Mucosa of stomach (tissue), 1 donor: ENCODE measurements around the gene MACROD2.

Experiments used
- H3K27me3 ChIP-seq: one replicate; pipeline ENCODE4 v1.7.0; 2013; ENCODE audit warnings: mild to moderate bottlenecking, low read length; ENCODE audit not compliant: control insufficient read depth, insufficient read depth
- H3K36me3 ChIP-seq: one replicate; pipeline ENCODE4 v1.7.0; 2013; ENCODE audit warnings: low read length; ENCODE audit not compliant: control insufficient read depth, insufficient read depth
- H3K4me1 ChIP-seq: one replicate; pipeline ENCODE4 v1.7.0; 2013; ENCODE audit warnings: mild to moderate bottlenecking, low read length; ENCODE audit not compliant: control insufficient read depth, insufficient read depth
- H3K4me3 ChIP-seq: one replicate; pipeline ENCODE4 v1.7.0; 2013; ENCODE audit warnings: low read length
- H3K9ac ChIP-seq: one replicate; pipeline ENCODE4 v1.7.0; 2013; ENCODE audit warnings: mild to moderate bottlenecking, low read length, moderate library complexity
- H3K9me3 ChIP-seq: one replicate; pipeline ENCODE4 v1.7.0; 2013; ENCODE audit warnings: mild to moderate bottlenecking, low read length, moderate library complexity; ENCODE audit not compliant: control insufficient read depth
- donor health status: Pancreatic carcinoma.

The MACROD2 gene

DNA sequence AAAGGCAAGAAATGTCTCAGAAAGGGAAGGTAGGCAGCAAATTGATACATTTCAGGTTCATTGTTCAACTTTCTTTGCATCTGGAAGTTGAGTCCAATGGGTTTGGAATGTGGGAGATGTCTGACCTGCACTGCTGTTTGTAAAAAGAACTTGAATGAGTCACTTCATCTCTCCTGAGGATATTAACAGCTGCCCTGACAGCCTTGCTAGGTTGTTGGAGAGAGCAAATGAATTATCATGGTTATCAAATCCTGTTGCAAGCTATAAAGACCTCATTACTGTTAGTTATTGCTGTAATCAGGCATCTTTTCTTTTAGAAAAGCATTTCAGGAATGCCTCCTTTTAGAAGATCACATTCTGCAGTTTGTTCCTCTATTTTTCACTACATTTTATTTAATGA is 365.1 kb downstream of the MACROD2 start:
- no peak overlapping the region for H3K4me3 ChIP-seq
- no peaks in the 10 kb centered on the region for H3K4me1 ChIP-seq
- H3K27me3 ChIP-seq = no peaks in the 10 kb centered on the region
- no peaks in the 10 kb centered on the region for H3K36me3 ChIP-seq
- H3K9ac ChIP-seq = no peak overlapping the region
- H3K9me3 ChIP-seq = no peaks in the 10 kb centered on the region

GRCh38 chr20:14361509-14362345 is 366.4 kb downstream of the MACROD2 start:
- no peak overlapping the region for H3K4me3 ChIP-seq

DNA sequence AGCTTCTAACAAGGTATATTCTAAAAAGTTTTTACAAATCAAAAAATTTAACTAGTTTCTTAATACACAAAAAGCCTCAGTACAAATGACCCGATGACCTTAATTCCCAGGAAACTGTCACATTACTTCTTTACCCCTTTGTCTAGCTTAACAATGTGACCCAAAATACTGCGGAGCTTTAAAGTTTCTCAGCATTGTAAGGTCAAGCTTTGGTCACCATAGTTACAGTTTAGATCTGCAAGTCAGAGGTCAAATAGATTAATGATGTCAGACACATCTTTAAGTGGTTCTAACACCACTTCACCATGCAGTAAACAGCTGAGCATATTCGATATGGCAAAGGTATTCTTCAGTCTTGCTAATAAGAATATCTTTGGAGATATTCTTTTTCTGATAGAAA is 378.9 kb downstream of the MACROD2 start:
- no peaks in the 10 kb centered on the region for H3K9me3 ChIP-seq
- H3K9ac ChIP-seq = no peak overlapping the region
- H3K27me3 ChIP-seq = no peaks in the 10 kb centered on the region
- H3K4me1 ChIP-seq = no peaks in the 10 kb centered on the region
- no peak overlapping the region for H3K4me3 ChIP-seq
- no peaks in the 10 kb centered on the region for H3K36me3 ChIP-seq

More at GRCh38 chr20:14361509-14362345, 366.4 kb downstream of the MACROD2 start:
- H3K36me3 ChIP-seq = no peaks in the 10 kb centered on the region
- H3K27me3 ChIP-seq = no peaks in the 10 kb centered on the region
- H3K4me1 ChIP-seq = no peaks in the 10 kb centered on the region
- no peak overlapping the region for H3K9ac ChIP-seq
- no peaks in the 10 kb centered on the region for H3K9me3 ChIP-seq

DNA sequence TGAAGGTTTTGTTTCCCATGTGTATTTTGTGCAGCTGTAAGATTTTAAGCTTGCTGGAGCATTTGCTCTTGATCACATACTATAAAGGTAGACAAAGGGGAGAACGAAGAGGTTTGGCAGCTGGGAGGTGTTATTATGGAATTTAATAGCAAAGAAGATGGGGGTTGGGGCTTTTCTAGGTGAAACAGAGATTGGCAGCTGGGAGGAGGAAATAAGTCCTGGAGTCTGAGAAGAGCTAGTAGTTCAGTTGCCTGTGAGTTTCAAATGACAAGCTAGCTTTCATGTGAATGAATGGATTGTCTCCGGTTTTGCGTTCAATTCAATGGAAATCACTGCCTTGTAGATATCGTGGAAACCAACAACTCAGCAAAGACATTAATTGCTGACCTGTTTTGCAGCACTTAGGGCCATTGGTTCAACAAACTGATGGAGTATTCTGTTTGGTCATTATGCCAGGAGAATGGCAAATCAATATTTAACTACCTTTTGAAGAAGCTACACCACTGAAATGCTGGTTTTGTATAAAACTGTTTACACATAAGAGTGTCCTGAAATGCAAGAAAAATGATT is 380.2 kb downstream of the MACROD2 start:
- Histone ChIP-seq H3K9me3 (no peaks in the 10 kb centered on the region), H3K4me1 (no peaks in the 10 kb centered on the region), H3K4me3 (no peak overlapping the region), H3K36me3 (no peaks in the 10 kb centered on the region), H3K27me3 (no peaks in the 10 kb centered on the region), H3K9ac (no peak overlapping the region)

DNA sequence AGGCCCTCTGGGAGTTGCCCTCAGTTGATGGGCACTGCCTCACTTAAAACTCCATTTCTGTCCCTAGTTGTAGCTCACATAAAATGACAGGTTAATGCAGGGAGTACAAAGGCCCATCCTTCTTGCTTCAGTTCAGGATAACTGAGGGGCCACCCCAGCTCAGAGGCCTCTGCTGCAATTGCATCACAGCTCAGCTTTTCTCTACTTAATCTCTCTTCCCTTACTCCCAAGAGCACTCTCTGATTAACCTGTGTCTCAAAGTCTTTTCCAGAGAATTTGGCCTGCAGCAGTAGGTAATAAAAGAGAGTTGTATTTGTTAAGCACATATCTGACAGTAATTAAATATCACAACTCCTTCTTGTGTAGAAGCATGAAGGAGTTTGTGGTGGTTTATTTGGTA is 383.0 kb downstream of the MACROD2 start:
- no peaks in the 10 kb centered on the region for H3K9me3 ChIP-seq
- H3K36me3 ChIP-seq = no peaks in the 10 kb centered on the region
- no peaks in the 10 kb centered on the region for H3K4me1 ChIP-seq
- no peak overlapping the region for H3K9ac ChIP-seq
- H3K4me3 ChIP-seq = no peak overlapping the region
- no peaks in the 10 kb centered on the region for H3K27me3 ChIP-seq

GRCh38 chr20:14383335-14383734 is 388.0 kb downstream of the MACROD2 start:
- H3K9ac ChIP-seq = no peak overlapping the region
- no peaks in the 10 kb centered on the region for H3K27me3 ChIP-seq
- H3K36me3 ChIP-seq = no peaks in the 10 kb centered on the region
- no peaks in the 10 kb centered on the region for H3K4me1 ChIP-seq
- no peaks in the 10 kb centered on the region for H3K9me3 ChIP-seq
- no peak overlapping the region for H3K4me3 ChIP-seq

DNA sequence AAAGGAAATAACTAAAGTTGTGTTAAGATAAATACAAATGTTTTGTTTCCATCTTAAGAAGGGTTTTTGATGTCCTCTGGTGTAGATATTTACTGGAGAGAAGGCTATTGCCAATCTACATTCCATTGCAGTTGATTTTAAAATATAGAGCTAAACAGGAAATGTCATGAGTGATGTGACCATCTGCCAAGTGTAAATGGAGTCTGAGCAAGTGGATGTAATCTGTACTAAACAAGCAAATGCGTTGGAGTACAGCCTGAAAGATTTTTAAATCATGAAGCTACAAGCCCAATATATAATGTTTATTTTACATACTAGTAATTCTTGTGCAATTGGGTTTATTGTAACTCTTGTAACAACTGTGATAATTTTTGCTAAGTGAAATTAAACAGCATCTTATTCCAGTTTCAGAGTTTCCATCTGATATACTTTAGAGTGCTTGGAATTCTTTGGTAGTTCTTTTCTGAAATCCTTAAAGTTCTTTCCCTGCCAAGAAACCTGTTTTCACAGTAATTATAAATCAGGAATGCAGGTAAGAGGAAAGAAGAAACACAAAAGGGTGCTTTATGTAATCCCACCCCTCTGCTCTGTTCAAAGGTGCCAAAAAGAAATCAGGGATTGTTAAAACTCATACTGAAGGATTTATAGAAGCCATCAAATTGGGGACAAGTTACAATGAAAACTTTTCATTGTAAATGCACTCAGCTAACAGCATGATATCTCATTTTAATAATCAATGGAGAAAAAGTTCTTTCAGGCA is 389.3 kb downstream of the MACROD2 start:
- H3K36me3 ChIP-seq = no peaks in the 10 kb centered on the region
- no peaks in the 10 kb centered on the region for H3K9me3 ChIP-seq
- H3K27me3 ChIP-seq = no peaks in the 10 kb centered on the region
- H3K4me3 ChIP-seq = no peak overlapping the region
- H3K4me1 ChIP-seq = no peaks in the 10 kb centered on the region
- no peak overlapping the region for H3K9ac ChIP-seq

DNA sequence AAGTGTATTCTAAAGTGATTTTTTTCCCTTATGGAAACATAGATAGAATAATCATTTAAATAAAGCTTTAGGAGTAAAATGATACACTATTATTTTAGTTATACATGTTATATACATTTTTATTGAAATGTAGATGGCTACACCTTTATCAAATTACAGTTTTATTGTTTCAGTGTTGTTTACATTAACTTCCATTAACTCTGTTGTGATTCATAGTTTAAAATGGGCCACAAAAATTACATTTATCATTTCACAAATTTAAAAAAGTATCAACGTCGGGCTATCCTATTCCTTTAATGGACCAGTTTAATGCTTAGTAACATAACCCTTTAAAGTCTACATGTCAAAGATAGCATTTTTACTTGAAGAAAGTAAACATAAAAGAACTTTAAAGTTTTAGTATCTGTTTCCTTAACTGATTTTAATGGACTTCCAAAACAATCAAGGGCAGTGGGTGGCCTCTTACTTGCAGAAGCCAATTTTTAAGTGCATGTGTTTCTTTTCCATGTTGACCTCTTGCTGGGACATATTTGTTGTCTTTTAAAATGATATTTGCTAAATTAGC is 389.9 kb downstream of the MACROD2 start:
- no peaks in the 10 kb centered on the region for H3K4me1 ChIP-seq
- no peak overlapping the region for H3K9ac ChIP-seq
- H3K27me3 ChIP-seq = no peaks in the 10 kb centered on the region
- no peaks in the 10 kb centered on the region for H3K9me3 ChIP-seq
- no peaks in the 10 kb centered on the region for H3K36me3 ChIP-seq
- no peak overlapping the region for H3K4me3 ChIP-seq

DNA sequence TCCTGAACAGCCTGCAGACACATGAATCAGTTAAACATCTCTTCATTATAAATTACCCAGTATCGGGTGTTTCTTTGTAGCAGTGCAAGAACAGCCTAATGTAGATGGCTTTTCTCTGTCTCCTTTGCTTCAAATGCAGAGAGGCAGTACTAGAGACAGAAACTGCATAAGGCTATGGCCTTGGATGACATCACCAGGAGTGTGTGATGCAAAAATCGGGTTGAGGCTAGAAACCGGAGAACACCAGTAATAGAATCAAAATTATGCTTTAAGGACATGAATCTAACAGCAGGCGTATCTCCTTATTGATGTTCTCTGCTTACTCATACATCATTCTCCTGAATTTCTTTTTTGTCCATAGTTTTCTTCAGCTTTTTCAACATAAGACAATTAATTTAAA is 391.4 kb downstream of the MACROD2 start:
- Histone ChIP-seq H3K4me1 (no peaks in the 10 kb centered on the region), H3K4me3 (no peak overlapping the region), H3K27me3 (no peaks in the 10 kb centered on the region), H3K9me3 (no peaks in the 10 kb centered on the region), H3K9ac (no peak overlapping the region), H3K36me3 (no peaks in the 10 kb centered on the region)

GRCh38 chr20:14401479-14402138 is 406.3 kb downstream of the MACROD2 start:
- no peak overlapping the region for H3K4me3 ChIP-seq
- H3K27me3 ChIP-seq = no peaks in the 10 kb centered on the region
- no peaks in the 10 kb centered on the region for H3K9me3 ChIP-seq
- no peaks in the 10 kb centered on the region for H3K4me1 ChIP-seq
- no peak overlapping the region for H3K9ac ChIP-seq
- H3K36me3 ChIP-seq = no peaks in the 10 kb centered on the region

GRCh38 chr20:14404515-14404914 is 409.2 kb downstream of the MACROD2 start:
- H3K4me3 ChIP-seq = no peak overlapping the region
- H3K9me3 ChIP-seq = no peaks in the 10 kb centered on the region
- H3K9ac ChIP-seq = no peak overlapping the region
- no peaks in the 10 kb centered on the region for H3K27me3 ChIP-seq
- H3K36me3 ChIP-seq = no peaks in the 10 kb centered on the region
- H3K4me1 ChIP-seq = no peaks in the 10 kb centered on the region
